Measurements from ENCODE around the gene LRIT3. TPM values are rescaled to one million over a fixed set of nuclear protein-coding genes. Genes with fewer than 3 reads are reported as not detected.

LRIT3 gene
- total RNA-seq, 1 donor from 2014 or later = 0.07 TPM

- TF ChIP-seq CTCF (IDR thresholded peaks at IDR 0.05) = no peak
- H3K36me3 Mint-ChIP-seq (ENCODE audit: low read depth) = peaks cover 7% of the 10 kb centered on the region
- no peak for DNase-seq (ENCODE audit: low spot score)
- peak overlapping the region; percentile 96 for H3K27ac Mint-ChIP-seq (ENCODE audit: unreplicated experiment)
- H3K4me3 Mint-ChIP-seq (ENCODE audit: unreplicated experiment) = peak overlapping the region; percentile 98
- H3K27me3 Mint-ChIP-seq (ENCODE audit: low read depth) = no peaks in the 10 kb centered on the region
- no peaks in the 10 kb centered on the region for H3K9me3 Mint-ChIP-seq (ENCODE audit: low read depth)
- peaks cover 33% of the 10 kb centered on the region for H3K4me1 Mint-ChIP-seq (ENCODE audit: low read depth)
Measured at GRCh38 chr4:109816082-109816442, 31.8 kb upstream of the LRIT3 start.

- Mint-ChIP-seq H3K9me3 (ENCODE audit: low read depth) (no peaks in the 10 kb centered on the region), H3K27ac (ENCODE audit: unreplicated experiment) (peak overlapping the region; percentile 18)
- no peak for DNase-seq (ENCODE audit: low spot score)
Measured at GRCh38 chr4:109816894-109817293, 31.0 kb upstream of the LRIT3 start.

GRCh38 chr4:109818268-109818667, 29.6 kb upstream of the LRIT3 start:
- peak overlapping the region; percentile 56 for H3K27ac Mint-ChIP-seq (ENCODE audit: unreplicated experiment)
- no peak for TF ChIP-seq CTCF (IDR thresholded peaks at IDR 0.05)

More at GRCh38 chr4:109816894-109817293, 31.0 kb upstream of the LRIT3 start:
- Mint-ChIP-seq H3K27me3 (ENCODE audit: low read depth) (no peaks in the 10 kb centered on the region), H3K36me3 (ENCODE audit: low read depth) (peaks cover 7% of the 10 kb centered on the region), H3K4me1 (ENCODE audit: low read depth) (peaks cover 33% of the 10 kb centered on the region), H3K4me3 (ENCODE audit: unreplicated experiment) (peak overlapping the region; percentile 98)
- TF ChIP-seq CTCF (IDR thresholded peaks at IDR 0.05) = no peak

GRCh38 chr4:109820563-109820962, 27.3 kb upstream of the LRIT3 start:
- Mint-ChIP-seq H3K4me3 (ENCODE audit: unreplicated experiment) (no peak overlapping the region), H3K27ac (ENCODE audit: unreplicated experiment) (no peak overlapping the region), H3K4me1 (ENCODE audit: low read depth) (peaks cover 28% of the 10 kb centered on the region), H3K27me3 (ENCODE audit: low read depth) (no peaks in the 10 kb centered on the region), H3K36me3 (ENCODE audit: low read depth) (peaks cover 12% of the 10 kb centered on the region), H3K9me3 (ENCODE audit: low read depth) (no peaks in the 10 kb centered on the region)
- TF ChIP-seq CTCF (IDR thresholded peaks at IDR 0.05) = no peak
- DNase-seq (ENCODE audit: low spot score) = no peak

More at GRCh38 chr4:109818268-109818667, 29.6 kb upstream of the LRIT3 start:
- no peak overlapping the region for H3K4me3 Mint-ChIP-seq (ENCODE audit: unreplicated experiment)
- no peaks in the 10 kb centered on the region for H3K9me3 Mint-ChIP-seq (ENCODE audit: low read depth)
- peaks cover 33% of the 10 kb centered on the region for H3K4me1 Mint-ChIP-seq (ENCODE audit: low read depth)
- peaks cover 11% of the 10 kb centered on the region for H3K36me3 Mint-ChIP-seq (ENCODE audit: low read depth)
- H3K27me3 Mint-ChIP-seq (ENCODE audit: low read depth) = no peaks in the 10 kb centered on the region
- DNase-seq (ENCODE audit: low spot score) = no peak

GRCh38 chr4:109821185-109821584, 26.7 kb upstream of the LRIT3 start:
- Mint-ChIP-seq H3K9me3 (ENCODE audit: low read depth) (no peaks in the 10 kb centered on the region), H3K36me3 (ENCODE audit: low read depth) (peaks cover 12% of the 10 kb centered on the region), H3K27me3 (ENCODE audit: low read depth) (no peaks in the 10 kb centered on the region), H3K4me1 (ENCODE audit: low read depth) (peaks cover 22% of the 10 kb centered on the region), H3K27ac (ENCODE audit: unreplicated experiment) (no peak overlapping the region), H3K4me3 (ENCODE audit: unreplicated experiment) (no peak overlapping the region)
- TF ChIP-seq CTCF (IDR thresholded peaks at IDR 0.05) = no peak
- DNase-seq (ENCODE audit: low spot score) = no peak

Measured in chondrocyte (in vitro differentiated cells).